HEK293 (cell line): ENCODE data around the gene RPS6KA4.
A peak's percentile ranks its signal among the peaks of the same experiment; 100 is the strongest.

Source experiments
- CTCF ChIA-PET: fragments of 350-600 bp; formaldehyde crosslinking; extraction: SDS; loops from one replicate; lab custom pipeline; 2021; ENCODE audit warnings: antibody characterized with exemption; lab: Yijun Ruan, JAX
- POLR2A ChIA-PET: fragments of 300-600 bp; formaldehyde crosslinking; extraction: SDS; loops from one replicate; lab custom pipeline; 2020; ENCODE audit warnings: antibody characterized with exemption, inconsistent platforms; lab: Yijun Ruan, JAX
- H3K27ac ChIP-seq: fragments of 200-500 bp; sonication (Bioruptor generic); 2 replicates; pipeline ENCODE4 v1.5.1; 2014; ENCODE audit warnings: low read depth, low read length, control low read depth, inconsistent platforms; ENCODE audit errors: extremely low read depth
- H3K36me3 ChIP-seq, 2 experiments: fragments of 200-500 bp in 1 of 2; sonication (Bioruptor generic) in 1 of 2; 1 replicate in 1 of 2; 2 replicates in 1 of 2; pipeline ENCODE4 v1.5.1; 2014 to 2017; ENCODE audit warnings: inconsistent platforms in 2 of 2, low read length in 2 of 2; ENCODE audit not compliant: control insufficient read depth in 2 of 2, insufficient read depth in 1 of 2
- H3K4me1 ChIP-seq: fragments of 200-500 bp; sonication (Bioruptor generic); 2 replicates; pipeline ENCODE4 v1.5.1; 2014; ENCODE audit warnings: mild to moderate bottlenecking, low read length, inconsistent platforms; ENCODE audit not compliant: control insufficient read depth, insufficient read depth
- H3K4me3 ChIP-seq: 2 replicates; pipeline ENCODE4 v1.5.1; 2011; ENCODE audit warnings: low read depth, mild to moderate bottlenecking, control low read depth, low read length, moderate library complexity
- H3K9me3 ChIP-seq: fragments of 200-500 bp; sonication (Bioruptor generic); 2 replicates; pipeline ENCODE4 v1.5.1; 2014; ENCODE audit warnings: low read depth, low read length, inconsistent platforms; ENCODE audit not compliant: control insufficient read depth, insufficient read depth
- BCL11B ChIP-seq: fragments of 450-650 bp; formaldehyde crosslinking; IDR thresholded peaks from 2 replicates; pipeline ENCODE4 v1.5.1; 2016; ENCODE audit warnings: low read depth, missing biosample characterization, missing genetic modification characterization
- GLI4 ChIP-seq: fragments of 450-650 bp; formaldehyde crosslinking; IDR thresholded peaks from 2 replicates; pipeline ENCODE4 v1.5.1; 2016; ENCODE audit warnings: missing biosample characterization, missing genetic modification characterization
- GLIS1 ChIP-seq: fragments of 450-650 bp; formaldehyde crosslinking; IDR thresholded peaks from 2 replicates; pipeline ENCODE4 v1.5.1; 2016; ENCODE audit warnings: missing biosample characterization, missing genetic modification characterization
- GLIS2 ChIP-seq: fragments of 450-650 bp; formaldehyde crosslinking; IDR thresholded peaks from 2 replicates; pipeline ENCODE4 v1.5.1; 2016; ENCODE audit warnings: missing biosample characterization, missing genetic modification characterization
- INSM2 ChIP-seq: fragments of 450-650 bp; formaldehyde crosslinking; IDR thresholded peaks from 2 replicates; pipeline ENCODE4 v1.5.1; 2016; ENCODE audit warnings: missing biosample characterization, missing genetic modification characterization
- KLF1 ChIP-seq: fragments of 450-650 bp; formaldehyde crosslinking; IDR thresholded peaks from 2 replicates; pipeline ENCODE4 v1.5.1; 2016; ENCODE audit warnings: missing biosample characterization, missing genetic modification characterization
- PRDM6 ChIP-seq: fragments of 450-650 bp; formaldehyde crosslinking; IDR thresholded peaks from 2 replicates; pipeline ENCODE4 v1.5.1; 2017; ENCODE audit warnings: missing biosample characterization, missing genetic modification characterization
- SCRT2 ChIP-seq: fragments of 450-650 bp; formaldehyde crosslinking; IDR thresholded peaks from 2 replicates; pipeline ENCODE4 v1.5.1; 2016; ENCODE audit warnings: missing biosample characterization, missing genetic modification characterization
- SP3 ChIP-seq: fragments of 450-650 bp; formaldehyde crosslinking; IDR thresholded peaks from 2 replicates; pipeline ENCODE4 v1.5.1; 2016; ENCODE audit warnings: missing biosample characterization, missing genetic modification characterization
- ZBTB20 ChIP-seq: fragments of 450-650 bp; formaldehyde crosslinking; IDR thresholded peaks from 2 replicates; pipeline ENCODE4 v1.5.1; 2016; ENCODE audit warnings: missing biosample characterization, missing genetic modification characterization
- ZBTB21 ChIP-seq: fragments of 450-650 bp; formaldehyde crosslinking; IDR thresholded peaks from 2 replicates; pipeline ENCODE4 v1.5.1; 2017; ENCODE audit warnings: missing biosample characterization, missing genetic modification characterization
- ZBTB8A ChIP-seq: fragments of 450-650 bp; formaldehyde crosslinking; IDR thresholded peaks from 2 replicates; pipeline ENCODE4 v1.5.1; 2016; ENCODE audit warnings: missing biosample characterization, missing genetic modification characterization
- ZFP41 ChIP-seq: fragments of 450-650 bp; formaldehyde crosslinking; IDR thresholded peaks from 2 replicates; pipeline ENCODE4 v1.5.1; 2016; ENCODE audit warnings: missing biosample characterization, missing genetic modification characterization, borderline replicate concordance
- ZIC2 ChIP-seq: fragments of 450-650 bp; formaldehyde crosslinking; IDR thresholded peaks from 2 replicates; pipeline ENCODE4 v1.5.1; 2016; ENCODE audit warnings: missing biosample characterization, missing genetic modification characterization
- ZNF121 ChIP-seq: fragments of 450-650 bp; formaldehyde crosslinking; IDR thresholded peaks from 2 replicates; pipeline ENCODE4 v1.5.1; 2016; ENCODE audit warnings: missing biosample characterization, missing genetic modification characterization
- ZNF157 ChIP-seq: fragments of 450-650 bp; formaldehyde crosslinking; IDR thresholded peaks from 2 replicates; pipeline ENCODE4 v1.5.1; 2016; ENCODE audit warnings: missing biosample characterization, missing genetic modification characterization
- ZNF19 ChIP-seq: fragments of 450-650 bp; formaldehyde crosslinking; IDR thresholded peaks from 2 replicates; pipeline ENCODE4; 2016; ENCODE audit warnings: missing biosample characterization, missing genetic modification characterization, low read depth
- ZNF302 ChIP-seq: fragments of 450-650 bp; formaldehyde crosslinking; IDR thresholded peaks from 2 replicates; pipeline ENCODE4 v1.5.1; 2016; ENCODE audit warnings: missing biosample characterization, missing genetic modification characterization, low read depth
- ZNF335 ChIP-seq: fragments of 450-650 bp; formaldehyde crosslinking; conservative IDR thresholded peaks from 2 replicates; pipeline ENCODE4 v1.5.1; 2016; ENCODE audit warnings: missing biosample characterization, missing genetic modification characterization
- ZNF423 ChIP-seq: fragments of 450-650 bp; formaldehyde crosslinking; IDR thresholded peaks from 2 replicates; pipeline ENCODE4 v1.5.1; 2016; ENCODE audit warnings: missing biosample characterization, missing genetic modification characterization
- ZNF521 ChIP-seq: fragments of 450-650 bp; formaldehyde crosslinking; IDR thresholded peaks from 2 replicates; pipeline ENCODE4 v1.5.1; 2017; ENCODE audit warnings: missing biosample characterization, mild to moderate bottlenecking, missing genetic modification characterization
- ZNF561 ChIP-seq: fragments of 450-650 bp; IDR thresholded peaks from 2 replicates; pipeline ENCODE4 v1.5.1; 2018; ENCODE audit warnings: missing biosample characterization, missing genetic modification characterization, borderline replicate concordance
- ZNF596 ChIP-seq: fragments of 450-650 bp; IDR thresholded peaks from 2 replicates; pipeline ENCODE4 v1.5.0; 2018; ENCODE audit warnings: missing biosample characterization, mild to moderate bottlenecking, missing genetic modification characterization, moderate library complexity
- ZNF600 ChIP-seq: fragments of 450-650 bp; formaldehyde crosslinking; IDR thresholded peaks from 2 replicates; pipeline ENCODE4 v1.5.1; 2016; ENCODE audit warnings: missing biosample characterization, missing genetic modification characterization
- ZNF610 ChIP-seq: fragments of 450-650 bp; formaldehyde crosslinking; IDR thresholded peaks from 2 replicates; pipeline ENCODE4 v1.5.1; 2016; ENCODE audit warnings: missing biosample characterization, missing genetic modification characterization, borderline replicate concordance
- ZNF621 ChIP-seq: fragments of 450-650 bp; formaldehyde crosslinking; IDR thresholded peaks from 2 replicates; pipeline ENCODE4 v1.5.1; 2017; ENCODE audit warnings: missing biosample characterization, missing genetic modification characterization
- ZNF623 ChIP-seq: fragments of 450-650 bp; formaldehyde crosslinking; IDR thresholded peaks from 2 replicates; pipeline ENCODE4 v1.5.1; 2016; ENCODE audit warnings: missing biosample characterization, missing genetic modification characterization
- ZNF629 ChIP-seq: fragments of 450-650 bp; formaldehyde crosslinking; IDR thresholded peaks from 2 replicates; pipeline ENCODE4 v1.5.1; 2017; ENCODE audit warnings: missing biosample characterization, missing genetic modification characterization
- ZNF670 ChIP-seq: fragments of 450-650 bp; formaldehyde crosslinking; IDR thresholded peaks from 2 replicates; pipeline ENCODE4 v1.5.1; 2016; ENCODE audit warnings: missing biosample characterization, missing genetic modification characterization, low read depth
- ZNF830 ChIP-seq: fragments of 450-650 bp; IDR thresholded peaks from 2 replicates; pipeline ENCODE4 v1.5.0; 2018; ENCODE audit warnings: missing biosample characterization, missing genetic modification characterization, low read depth, mild to moderate bottlenecking, moderate library complexity

RPS6KA4 gene

GRCh38 chr11:64356498-64357411, 2.2 kb upstream of the RPS6KA4 start (continued):
- 0 out of 2 replicates have a peak, but pooled peaks have one; percentile 9 for TF ChIP-seq GLIS1 (tag by site-specific recombination)
- no peak for TF ChIP-seq ZNF830 (tag by site-specific recombination)
- TF ChIP-seq ZBTB21 = 0 out of 2 replicates have a peak, but pooled peaks have one; percentile 30
- TF ChIP-seq ZNF423 (tag by site-specific recombination) = no peak
- 0 out of 2 replicates have a peak, but pooled peaks have one; percentile 15 for TF ChIP-seq ZBTB8A (tag by site-specific recombination)
- TF ChIP-seq INSM2 (tag by site-specific recombination) = no peak
- TF ChIP-seq ZBTB20 (tag by site-specific recombination) = no peak
- peak; percentile 76 for TF ChIP-seq ZNF629 (tag by site-specific recombination)
- TF ChIP-seq ZNF302 (tag by site-specific recombination) = no peak

GRCh38 chr11:64357446-64357845, 1.5 kb upstream of the RPS6KA4 start:
- POLR2A ChIA-PET = interaction anchor here (0.6 to 1.6 kb wide), 4 partner anchors 19 to 181 kb away, joined by 4 to 7 read pairs (median 4); partner anchors contain the start of genes NUDT22 and TRPT1
- Histone ChIP-seq H3K4me3 (no peak overlapping the region), H3K27ac (no peak overlapping the region), H3K36me3 (peaks cover 0 to 22% of the 10 kb centered on the region in 2 experiments; a peak in 1 of 3 replicates), H3K4me1 (no peaks in the 10 kb centered on the region; the same call in 1 of the 2 replicates)
- TF ChIP-seq ZNF521 (tag by site-specific recombination) = no peak
- TF ChIP-seq, all 188 proteins: peak for 0
- CTCF ChIA-PET = interaction anchor here (0.5 to 7.8 kb wide), 15 partner anchors 14 to 302 kb away, joined by 3 to 86 read pairs (median 7); partner anchors contain the start of genes CATSPERZ, CCDC88B, ESRRA and PRDX5
- H3K9me3 ChIP-seq = no peaks in the 10 kb centered on the region

- POLR2A ChIA-PET = interaction anchor here (1.6 to 1.8 kb wide), 2 partner anchors 40 to 132 kb away, joined by 4 to 14 read pairs; partner anchors contain the start of genes NUDT22, PRDX5, TRMT112 and TRPT1
- no peak overlapping the region; the same call in 1 of the 2 replicates for H3K27ac ChIP-seq
- no peak for TF ChIP-seq BCL11B (tag by site-specific recombination)
- no peak for TF ChIP-seq ZNF19 (tag by site-specific recombination)
- TF ChIP-seq SP3 (tag by site-specific recombination) = 0 out of 2 replicates have a peak, but pooled peaks have one; percentile 28
- TF ChIP-seq KLF1 (tag by site-specific recombination) = peak; percentile 39; the same call in 1 of the 2 replicates
- no peak for TF ChIP-seq ZFP41
- TF ChIP-seq ZNF623 (tag by site-specific recombination) = no peak
- TF ChIP-seq ZNF670 = no peak
- no peak for TF ChIP-seq ZNF157 (tag by site-specific recombination)
- no peak for TF ChIP-seq ZNF121 (tag by site-specific recombination)
- peak; percentile 46 for TF ChIP-seq ZIC2
- no peak for TF ChIP-seq ZNF621
- TF ChIP-seq ZNF596 (tag by site-specific recombination) = no peak
- no peak for TF ChIP-seq SCRT2 (tag by site-specific recombination)
- TF ChIP-seq ZNF335 = peak; percentile 77
- no peak for TF ChIP-seq ZNF600 (tag by site-specific recombination)
- TF ChIP-seq ZNF561 = no peak
- no peak for TF ChIP-seq GLI4 (tag by site-specific recombination)
- TF ChIP-seq PRDM6 (tag by site-specific recombination) = no peak
- TF ChIP-seq GLIS2 (tag by site-specific recombination) = peak; percentile 55
- no peak for TF ChIP-seq ZNF610
These were observed 942 bp upstream of the RPS6KA4 start for GRCh38 chr11:64357904-64358535.

More at GRCh38 chr11:64357904-64358535, 942 bp upstream of the RPS6KA4 start:
- Histone ChIP-seq H3K9me3 (no peaks in the 10 kb centered on the region), H3K36me3 (peaks cover 0 to 27% of the 10 kb centered on the region in 2 experiments; a peak in 1 of 3 replicates), H3K4me3 (no peak overlapping the region), H3K4me1 (no peaks in the 10 kb centered on the region; the same call in 1 of the 2 replicates)
- CTCF ChIA-PET = interaction anchor here (0.8 to 7.8 kb wide), 6 partner anchors 23 to 293 kb away, joined by 3 to 81 read pairs (median 23); partner anchors contain the start of genes PRDX5 and TRMT112
